GM12872 (cell line): ENCODE results near the gene SCML1.
A peak's percentile ranks its signal among the peaks of the same experiment; 100 is the strongest.

ENCODE experiments used
- TF ChIP-seq, protein P1 (sequence below): IDR thresholded peaks from 3 replicates; pipeline ENCODE4 v1.5.1; 2011; ENCODE audit warnings: low read depth, mild to moderate bottlenecking, low read length, moderate library complexity; ENCODE audit not compliant: insufficient read depth

The SCML1 gene

DNA sequence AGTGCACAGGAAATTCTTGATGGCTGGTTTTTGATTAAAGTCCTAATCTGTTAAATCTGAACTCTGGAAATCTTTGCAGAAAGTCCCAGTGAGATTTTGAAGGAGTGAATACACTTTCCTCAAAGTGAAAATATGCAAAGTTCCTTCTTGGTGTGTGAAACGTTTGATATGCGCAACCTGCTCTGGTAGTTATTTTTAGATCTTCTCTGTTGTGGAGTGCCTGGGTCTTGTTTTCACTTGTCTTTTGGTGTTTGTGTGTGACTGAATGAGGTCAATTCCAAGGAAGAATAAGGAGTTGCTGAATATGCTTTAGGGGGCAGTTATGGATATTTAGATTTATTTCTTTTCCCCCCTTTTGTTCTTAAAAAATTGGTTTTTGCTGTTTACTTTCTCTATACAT lies 41.7 kb downstream of the SCML1 start:
- TF ChIP-seq, protein P1, sequence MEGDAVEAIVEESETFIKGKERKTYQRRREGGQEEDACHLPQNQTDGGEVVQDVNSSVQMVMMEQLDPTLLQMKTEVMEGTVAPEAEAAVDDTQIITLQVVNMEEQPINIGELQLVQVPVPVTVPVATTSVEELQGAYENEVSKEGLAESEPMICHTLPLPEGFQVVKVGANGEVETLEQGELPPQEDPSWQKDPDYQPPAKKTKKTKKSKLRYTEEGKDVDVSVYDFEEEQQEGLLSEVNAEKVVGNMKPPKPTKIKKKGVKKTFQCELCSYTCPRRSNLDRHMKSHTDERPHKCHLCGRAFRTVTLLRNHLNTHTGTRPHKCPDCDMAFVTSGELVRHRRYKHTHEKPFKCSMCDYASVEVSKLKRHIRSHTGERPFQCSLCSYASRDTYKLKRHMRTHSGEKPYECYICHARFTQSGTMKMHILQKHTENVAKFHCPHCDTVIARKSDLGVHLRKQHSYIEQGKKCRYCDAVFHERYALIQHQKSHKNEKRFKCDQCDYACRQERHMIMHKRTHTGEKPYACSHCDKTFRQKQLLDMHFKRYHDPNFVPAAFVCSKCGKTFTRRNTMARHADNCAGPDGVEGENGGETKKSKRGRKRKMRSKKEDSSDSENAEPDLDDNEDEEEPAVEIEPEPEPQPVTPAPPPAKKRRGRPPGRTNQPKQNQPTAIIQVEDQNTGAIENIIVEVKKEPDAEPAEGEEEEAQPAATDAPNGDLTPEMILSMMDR, result no peak

DNA sequence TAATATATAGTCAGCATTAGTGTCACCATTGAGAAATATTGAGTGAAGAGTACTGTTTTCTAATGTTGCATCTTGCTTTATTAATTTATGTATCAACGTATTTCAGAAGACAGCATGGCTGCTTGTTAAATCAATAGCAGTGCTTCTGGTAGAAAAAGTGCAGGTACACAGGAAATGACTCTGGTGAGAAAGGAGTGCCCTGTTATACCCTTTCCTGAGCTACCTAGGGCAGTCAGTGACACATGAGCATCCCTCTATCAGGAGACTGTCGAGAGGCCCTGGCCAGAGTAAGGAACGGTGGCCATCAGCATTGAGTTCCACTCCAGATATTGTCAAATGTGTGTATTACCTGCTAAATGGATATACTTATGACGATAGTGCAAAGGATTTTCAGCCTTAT lies 42.1 kb downstream of the SCML1 start:
- TF ChIP-seq, protein P1, result no peak

DNA sequence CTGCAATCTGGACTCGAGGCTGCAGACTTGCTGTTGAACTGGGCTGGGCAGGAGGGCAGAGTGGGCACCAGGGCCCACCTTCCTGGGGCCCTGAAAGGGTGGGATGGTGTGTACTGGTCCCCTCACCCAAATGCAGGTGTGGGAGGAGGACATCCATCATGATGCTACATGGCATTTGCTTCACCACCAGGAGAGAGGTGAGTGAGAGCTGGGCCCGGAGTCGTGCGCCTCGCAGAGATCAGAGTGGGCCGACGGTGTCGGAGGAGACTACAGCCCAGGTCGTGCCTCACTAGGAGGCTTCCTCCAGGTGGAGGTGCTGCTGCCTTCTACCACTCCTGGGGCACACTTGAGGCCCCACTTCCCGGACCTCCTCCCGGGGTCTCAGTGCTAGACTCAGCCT lies 50.3 kb downstream of the SCML1 start:
- TF ChIP-seq, protein P1, result no peak

DNA sequence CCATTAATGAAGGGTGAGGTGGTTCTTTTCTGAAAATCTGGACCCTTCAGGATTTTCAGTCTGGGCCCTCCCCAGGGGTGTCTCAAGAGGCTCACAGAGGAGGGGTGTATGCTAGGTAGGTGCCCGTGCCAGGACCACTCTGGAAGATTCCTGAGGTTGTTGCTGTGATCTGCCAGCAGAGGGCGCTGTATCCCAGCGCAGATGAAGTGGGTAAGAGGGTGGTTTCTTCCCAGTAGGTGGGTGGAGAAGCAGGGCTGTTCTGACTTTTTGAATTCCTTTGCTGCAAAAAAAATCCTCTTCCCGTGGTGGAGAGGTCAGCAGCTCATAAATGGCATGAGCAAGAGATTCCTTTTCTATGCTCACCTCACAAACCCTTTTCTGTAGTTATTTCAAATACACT lies 51.1 kb downstream of the SCML1 start:
- TF ChIP-seq, protein P1, result peak; percentile 79

DNA sequence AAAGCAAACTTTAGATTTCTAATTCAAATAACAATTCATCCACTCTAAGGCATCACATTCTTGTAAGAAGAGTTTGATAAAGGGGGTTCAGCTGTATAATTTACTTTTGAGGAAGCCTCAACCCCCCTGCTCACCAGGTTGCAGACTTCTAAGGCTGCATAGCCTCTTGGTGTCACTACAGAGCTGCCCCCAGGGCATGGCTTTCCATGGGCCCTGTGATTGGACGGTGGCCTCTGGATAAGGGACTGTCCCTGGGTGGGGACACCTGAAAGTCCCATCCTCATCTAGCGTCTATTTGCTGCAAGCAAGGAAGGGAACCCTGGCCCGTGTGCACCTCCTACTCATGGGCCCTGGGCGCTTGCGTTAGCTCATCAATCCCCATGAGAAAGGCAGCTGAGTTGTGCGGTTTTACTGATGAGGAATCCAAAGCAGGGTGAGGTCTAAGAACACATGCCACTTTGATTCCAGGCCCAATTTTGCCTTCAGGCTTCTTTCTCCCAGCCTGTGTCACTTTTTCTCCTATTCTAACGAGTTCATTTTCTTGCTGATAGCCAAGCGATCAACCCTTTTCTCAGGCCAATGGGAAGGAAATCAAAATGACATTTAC lies 51.8 kb downstream of the SCML1 start:
- TF ChIP-seq, protein P1, result no peak

DNA sequence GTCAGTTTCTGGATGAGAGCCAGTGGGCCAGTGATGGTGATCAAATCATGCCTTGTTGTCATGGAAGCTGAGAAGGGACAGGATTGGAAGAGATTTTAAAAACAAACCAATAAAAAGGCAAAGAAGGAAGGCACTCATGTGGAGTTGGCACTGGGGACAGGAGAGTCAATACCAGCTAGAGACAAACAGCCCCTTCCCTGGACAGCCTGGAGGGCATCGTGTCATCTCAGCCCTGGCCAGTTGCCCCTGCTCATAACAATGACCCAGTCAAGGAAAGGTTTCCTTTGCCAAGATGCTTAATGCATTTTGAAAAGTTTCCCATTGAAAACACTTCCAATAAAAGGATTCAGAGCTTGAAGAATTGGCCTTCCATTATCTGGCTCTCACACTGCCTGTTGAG lies 55.5 kb downstream of the SCML1 start:
- TF ChIP-seq, protein P1, result no peak

DNA sequence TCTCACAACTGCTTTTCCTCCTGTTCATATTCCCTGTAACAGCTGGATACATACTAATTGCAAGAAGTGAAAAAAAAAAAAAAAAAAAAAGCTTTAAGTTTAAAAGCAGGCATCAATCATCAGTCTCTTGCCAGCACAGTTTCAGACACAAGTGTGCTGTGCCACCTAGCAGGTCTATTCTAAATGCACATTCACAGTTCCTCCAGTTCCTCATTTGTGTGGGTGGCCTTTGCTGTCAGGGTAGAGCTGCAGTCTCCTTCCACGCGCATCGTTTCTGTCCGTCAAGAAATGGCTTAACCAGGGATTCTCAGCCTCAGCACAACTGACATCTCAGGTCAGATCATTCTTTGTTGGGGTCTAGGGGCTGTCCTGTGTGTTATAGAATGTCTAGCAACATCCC lies 61.6 kb downstream of the SCML1 start:
- TF ChIP-seq, protein P1, result no peak
